Ishikawa (cell line): ENCODE data around the gene TTC4.

Experiments
- CEBPB ChIP-seq: IDR thresholded peaks from 2 replicates; pipeline ENCODE4 v1.6.1; 2012
- EGR1 ChIP-seq: IDR thresholded peaks from 2 replicates; pipeline ENCODE4 v1.6.1; 2012
- EP300 ChIP-seq: IDR thresholded peaks from 2 replicates; pipeline ENCODE4 v1.6.1; 2012; ENCODE audit warnings: borderline replicate concordance
- FOXM1 ChIP-seq: IDR thresholded peaks from 2 replicates; pipeline ENCODE4 v1.6.1; 2012; ENCODE audit warnings: low read depth, borderline replicate concordance
- NFIC ChIP-seq: IDR thresholded peaks from 2 replicates; pipeline ENCODE4 v1.6.1; 2012
- YY1 ChIP-seq: IDR thresholded peaks from 2 replicates; pipeline ENCODE4 v1.6.1; 2012; ENCODE audit warnings: low read depth
- TF ChIP-seq, protein P1 (sequence below): IDR thresholded peaks from 2 replicates; pipeline ENCODE4 v1.6.1; 2012; ENCODE audit warnings: low read depth, mild to moderate bottlenecking

GRCh38 chr1:54743416-54744226, 28.0 kb downstream of the TTC4 start:
- no peak for TF ChIP-seq NFIC
- TF ChIP-seq EP300: no peak
- TF ChIP-seq CEBPB: no peak
- TF ChIP-seq YY1: no peak
- TF ChIP-seq EGR1: no peak
- TF ChIP-seq, protein P1, sequence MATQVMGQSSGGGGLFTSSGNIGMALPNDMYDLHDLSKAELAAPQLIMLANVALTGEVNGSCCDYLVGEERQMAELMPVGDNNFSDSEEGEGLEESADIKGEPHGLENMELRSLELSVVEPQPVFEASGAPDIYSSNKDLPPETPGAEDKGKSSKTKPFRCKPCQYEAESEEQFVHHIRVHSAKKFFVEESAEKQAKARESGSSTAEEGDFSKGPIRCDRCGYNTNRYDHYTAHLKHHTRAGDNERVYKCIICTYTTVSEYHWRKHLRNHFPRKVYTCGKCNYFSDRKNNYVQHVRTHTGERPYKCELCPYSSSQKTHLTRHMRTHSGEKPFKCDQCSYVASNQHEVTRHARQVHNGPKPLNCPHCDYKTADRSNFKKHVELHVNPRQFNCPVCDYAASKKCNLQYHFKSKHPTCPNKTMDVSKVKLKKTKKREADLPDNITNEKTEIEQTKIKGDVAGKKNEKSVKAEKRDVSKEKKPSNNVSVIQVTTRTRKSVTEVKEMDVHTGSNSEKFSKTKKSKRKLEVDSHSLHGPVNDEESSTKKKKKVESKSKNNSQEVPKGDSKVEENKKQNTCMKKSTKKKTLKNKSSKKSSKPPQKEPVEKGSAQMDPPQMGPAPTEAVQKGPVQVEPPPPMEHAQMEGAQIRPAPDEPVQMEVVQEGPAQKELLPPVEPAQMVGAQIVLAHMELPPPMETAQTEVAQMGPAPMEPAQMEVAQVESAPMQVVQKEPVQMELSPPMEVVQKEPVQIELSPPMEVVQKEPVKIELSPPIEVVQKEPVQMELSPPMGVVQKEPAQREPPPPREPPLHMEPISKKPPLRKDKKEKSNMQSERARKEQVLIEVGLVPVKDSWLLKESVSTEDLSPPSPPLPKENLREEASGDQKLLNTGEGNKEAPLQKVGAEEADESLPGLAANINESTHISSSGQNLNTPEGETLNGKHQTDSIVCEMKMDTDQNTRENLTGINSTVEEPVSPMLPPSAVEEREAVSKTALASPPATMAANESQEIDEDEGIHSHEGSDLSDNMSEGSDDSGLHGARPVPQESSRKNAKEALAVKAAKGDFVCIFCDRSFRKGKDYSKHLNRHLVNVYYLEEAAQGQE: no peak
- no peak for TF ChIP-seq FOXM1
